Mesenchymal stem cell (in vitro differentiated cells and primary cell): ENCODE measurements around the gene SEZ6.

Source experiments
- DNase-seq: peaks from one replicate; pipeline ENCODE4 v3.0.0-alpha.2; 2013
- H2AFZ ChIP-seq: one replicate; pipeline ENCODE4 v1.6.1; 2013; ENCODE audit warnings: low read depth, mild to moderate bottlenecking, control low read depth, inconsistent platforms, low read length, moderate library complexity
- H2AK5ac ChIP-seq: 2 replicates; pipeline ENCODE4 v1.6.1; 2013; ENCODE audit warnings: low read length, moderate library complexity, mild to moderate bottlenecking, inconsistent platforms; ENCODE audit not compliant: severe bottlenecking
- H2BK120ac ChIP-seq: one replicate; pipeline ENCODE4 v1.6.1; 2013; ENCODE audit warnings: low read depth, mild to moderate bottlenecking, inconsistent platforms, low read length, moderate library complexity
- H2BK12ac ChIP-seq, 2 experiments: one replicate each; pipeline ENCODE4 v1.6.1; 2013; ENCODE audit warnings: inconsistent platforms in 2 of 2, low read length in 2 of 2, mild to moderate bottlenecking in 2 of 2, moderate library complexity in 2 of 2, control low read depth in 1 of 2
- H2BK15ac ChIP-seq: one replicate; pipeline ENCODE4 v1.6.1; 2013; ENCODE audit warnings: mild to moderate bottlenecking, low read depth, inconsistent platforms; ENCODE audit not compliant: poor library complexity, severe bottlenecking
- H2BK5ac ChIP-seq: 2 replicates; pipeline ENCODE4 v1.6.1; 2013; ENCODE audit warnings: low read depth, mild to moderate bottlenecking, low read length, control low read depth, inconsistent platforms; ENCODE audit not compliant: poor library complexity, severe bottlenecking
- H3K14ac ChIP-seq, 2 experiments: one replicate each; pipeline ENCODE4 v1.6.1; 2013; ENCODE audit warnings: inconsistent platforms in 2 of 2, low read length in 2 of 2, control low read depth in 1 of 2, mild to moderate bottlenecking in 1 of 2, moderate library complexity in 1 of 2
- H3K18ac ChIP-seq, 2 experiments: one replicate each; pipeline ENCODE4 v1.6.1; 2013; ENCODE audit warnings: inconsistent platforms in 2 of 2, low read length in 2 of 2, control low read depth in 1 of 2, low read depth in 1 of 2, mild to moderate bottlenecking in 1 of 2
- H3K23ac ChIP-seq, 2 experiments: one replicate each; pipeline ENCODE4 v1.6.1; 2013; ENCODE audit warnings: inconsistent platforms in 2 of 2, low read length in 2 of 2, mild to moderate bottlenecking in 2 of 2, moderate library complexity in 2 of 2, control low read depth in 1 of 2
- H3K27ac ChIP-seq: 2 replicates; pipeline ENCODE4 v1.5.1; 2013; ENCODE audit warnings: mild to moderate bottlenecking, moderate library complexity, low read length, control low read depth, inconsistent platforms; ENCODE audit not compliant: poor library complexity, severe bottlenecking
- H3K27me3 ChIP-seq, 2 experiments: 2 replicates each; pipeline versions ENCODE4 v1.6.1 to v1.7.0; 2013; ENCODE audit warnings: low read length in 2 of 2, mild to moderate bottlenecking in 2 of 2, moderate library complexity in 2 of 2, control low read depth in 1 of 2, inconsistent platforms in 1 of 2; ENCODE audit not compliant: control insufficient read depth in 1 of 2, insufficient read depth in 1 of 2
- H3K36me3 ChIP-seq, 2 experiments: 2 replicates each; pipeline versions ENCODE4 v1.6.1 to v1.7.0; 2013; ENCODE audit warnings: low read length in 2 of 2, control low read depth in 1 of 2, inconsistent platforms in 1 of 2, low read depth in 1 of 2, mild to moderate bottlenecking in 1 of 2; ENCODE audit not compliant: insufficient read depth in 2 of 2, control insufficient read depth in 1 of 2
- H3K4ac ChIP-seq, 2 experiments: one replicate each; pipeline ENCODE4 v1.6.1; 2013; ENCODE audit warnings: inconsistent platforms in 2 of 2, low read length in 2 of 2, mild to moderate bottlenecking in 2 of 2, moderate library complexity in 2 of 2, control low read depth in 1 of 2, low read depth in 1 of 2
- H3K4me1 ChIP-seq: 2 replicates; pipeline ENCODE4 v1.6.1; 2013; ENCODE audit warnings: low read depth, low read length, control low read depth; ENCODE audit not compliant: control insufficient read depth, insufficient read depth
- H3K4me2 ChIP-seq: 2 replicates; pipeline ENCODE4 v1.6.1; 2013; ENCODE audit warnings: low read length, mild to moderate bottlenecking, inconsistent platforms; ENCODE audit not compliant: poor library complexity, severe bottlenecking
- H3K4me3 ChIP-seq, 2 experiments: 2 replicates each; pipeline versions ENCODE4 v1.5.1 to v1.7.0; 2013; ENCODE audit warnings: low read length in 2 of 2, mild to moderate bottlenecking in 2 of 2, control low read depth in 1 of 2, low read depth in 1 of 2; ENCODE audit not compliant: insufficient read depth in 1 of 2
- H3K79me1 ChIP-seq: replicated peaks from 2 replicates; pipeline ENCODE4 v1.6.1; 2013; ENCODE audit warnings: mild to moderate bottlenecking, control low read depth, low read length, inconsistent platforms; ENCODE audit not compliant: poor library complexity, severe bottlenecking
- H3K9ac ChIP-seq: 2 replicates; pipeline ENCODE4 v1.7.0; 2013; ENCODE audit warnings: mild to moderate bottlenecking, low read length, moderate library complexity
- H3K9me3 ChIP-seq: 2 replicates; pipeline ENCODE4 v1.7.0; 2013; ENCODE audit warnings: mild to moderate bottlenecking, low read length; ENCODE audit not compliant: control insufficient read depth
- H4K8ac ChIP-seq: one replicate; pipeline ENCODE4 v1.6.1; 2013; ENCODE audit warnings: inconsistent platforms, mild to moderate bottlenecking, low read length, moderate library complexity
- H4K91ac ChIP-seq: one replicate; pipeline ENCODE4 v1.6.1; 2013; ENCODE audit warnings: mild to moderate bottlenecking, low read length, inconsistent platforms
- WGBS: methylation state at CpG from one replicate; pipeline ENCODE4 v1.1.7; 2013; ENCODE audit warnings: mixed read lengths; 5-methylcytosine and 5-hydroxymethylcytosine counted together

SEZ6 gene

GRCh38 chr17:29010586-29010985, 4.8 kb upstream of the SEZ6 start:
- WGBS, result 83% methylated on average over 2 of the region's 7 CpGs
- H2BK15ac ChIP-seq, result no peak overlapping the region
- peaks cover 7% of the 10 kb centered on the region for H3K4me1 ChIP-seq
- DNase-seq, result no peak
- no peak overlapping the region for H3K4me3 ChIP-seq
- H2BK12ac ChIP-seq, result no peak overlapping the region
- no peak overlapping the region for H3K23ac ChIP-seq
- no peak overlapping the region for H2AK5ac ChIP-seq
- H3K4me2 ChIP-seq, result no peak overlapping the region
- H3K9ac ChIP-seq, result no peak overlapping the region
- peaks cover 85 to 91% of the 10 kb centered on the region in 2 experiments for H3K27me3 ChIP-seq
- H3K36me3 ChIP-seq, result no peaks in the 10 kb centered on the region
- no peak overlapping the region for H4K91ac ChIP-seq
- H4K8ac ChIP-seq, result no peak overlapping the region
- no peak overlapping the region for H3K14ac ChIP-seq
- H2AFZ ChIP-seq, result no peak overlapping the region
- H3K9me3 ChIP-seq, result no peaks in the 10 kb centered on the region
- no peak overlapping the region for H2BK120ac ChIP-seq
- no peak overlapping the region for H3K27ac ChIP-seq
- H3K79me1 ChIP-seq, result no peaks in the 10 kb centered on the region
- H3K18ac ChIP-seq, result no peak overlapping the region
- no peak overlapping the region for H2BK5ac ChIP-seq
- no peak overlapping the region for H3K4ac ChIP-seq

- H3K4me3 ChIP-seq, result no peak overlapping the region
- no peak overlapping the region for H3K14ac ChIP-seq
- peaks cover 86 to 90% of the 10 kb centered on the region in 2 experiments for H3K27me3 ChIP-seq
- no peak overlapping the region for H3K23ac ChIP-seq
- no peak overlapping the region for H2BK120ac ChIP-seq
- no peak overlapping the region for H2BK5ac ChIP-seq
- 31% methylated on average over 2 of the region's 3 CpGs for WGBS
- peaks cover 11% of the 10 kb centered on the region for H3K4me1 ChIP-seq
- H3K4me2 ChIP-seq, result no peak overlapping the region
- H4K91ac ChIP-seq, result no peak overlapping the region
- no peak overlapping the region for H2BK15ac ChIP-seq
- H3K27ac ChIP-seq, result no peak overlapping the region
- no peak overlapping the region for H2BK12ac ChIP-seq
- no peaks in the 10 kb centered on the region for H3K9me3 ChIP-seq
- H2AK5ac ChIP-seq, result no peak overlapping the region
- H4K8ac ChIP-seq, result no peak overlapping the region
- H3K36me3 ChIP-seq, result no peaks in the 10 kb centered on the region
- no peak overlapping the region for H3K4ac ChIP-seq
- DNase-seq, result no peak
- no peak overlapping the region for H3K18ac ChIP-seq
- H3K9ac ChIP-seq, result no peak overlapping the region
- no peaks in the 10 kb centered on the region for H3K79me1 ChIP-seq
- no peak overlapping the region for H2AFZ ChIP-seq
Measured at GRCh38 chr17:29010129-29010528, 4.3 kb upstream of the SEZ6 start.

- no peak overlapping the region for H3K18ac ChIP-seq
- no peak overlapping the region for H2AFZ ChIP-seq
- H3K4me2 ChIP-seq, result no peak overlapping the region
- H2AK5ac ChIP-seq, result no peak overlapping the region
- no peak overlapping the region for H3K4ac ChIP-seq
- H2BK5ac ChIP-seq, result no peak overlapping the region
- H3K36me3 ChIP-seq, result no peaks in the 10 kb centered on the region
- H3K27ac ChIP-seq, result no peak overlapping the region
- no peak overlapping the region for H2BK120ac ChIP-seq
- no peak overlapping the region for H3K4me3 ChIP-seq
- H2BK15ac ChIP-seq, result no peak overlapping the region
- no peak overlapping the region for H4K8ac ChIP-seq
- H2BK12ac ChIP-seq, result no peak overlapping the region
- DNase-seq, result no peak
- no peaks in the 10 kb centered on the region for H3K79me1 ChIP-seq
- H3K23ac ChIP-seq, result no peak overlapping the region
- no peak overlapping the region for H4K91ac ChIP-seq
- no peak overlapping the region for H3K14ac ChIP-seq
- H3K9ac ChIP-seq, result no peak overlapping the region
- no peaks in the 10 kb centered on the region for H3K9me3 ChIP-seq
- H3K27me3 ChIP-seq, result peaks cover 86 to 90% of the 10 kb centered on the region in 2 experiments
- WGBS, result 76% methylated on average over 3 of the region's 3 CpGs
- H3K4me1 ChIP-seq, result peaks cover 11% of the 10 kb centered on the region
Measured at GRCh38 chr17:29008591-29008990, 2.8 kb upstream of the SEZ6 start.

GRCh38 chr17:29007860-29008455, 2.1 kb upstream of the SEZ6 start:
- no peak overlapping the region for H2AFZ ChIP-seq
- peak; percentile 21 for DNase-seq

More at GRCh38 chr17:29007860-29008455, 2.1 kb upstream of the SEZ6 start:
- WGBS, result 53% methylated on average over 2 of the region's 2 CpGs
- Histone ChIP-seq H3K9ac (no peak overlapping the region), H3K18ac (no peak overlapping the region), H2BK5ac (no peak overlapping the region), H3K4me2 (no peak overlapping the region), H3K27ac (no peak overlapping the region), H3K4ac (no peak overlapping the region), H2BK12ac (no peak overlapping the region), H3K4me3 (no peak overlapping the region), H3K79me1 (no peaks in the 10 kb centered on the region), H3K36me3 (no peaks in the 10 kb centered on the region), H3K14ac (no peak overlapping the region), H3K9me3 (no peaks in the 10 kb centered on the region), H2BK120ac (no peak overlapping the region), H2AK5ac (no peak overlapping the region), H3K4me1 (peaks cover 11% of the 10 kb centered on the region), H3K23ac (no peak overlapping the region), H4K8ac (no peak overlapping the region), H3K27me3 (peaks cover 88 to 91% of the 10 kb centered on the region in 2 experiments), H2BK15ac (no peak overlapping the region), H4K91ac (no peak overlapping the region)
